Measurements from ENCODE around the gene TEAD4. TPM values are rescaled to one million over a fixed set of nuclear protein-coding genes. Genes with fewer than 3 reads are reported as not detected.

TEAD4 gene
- total RNA-seq, 6 experiments from 2014 or later: 0.81 to 8.5 (median 3.0) TPM

DNA sequence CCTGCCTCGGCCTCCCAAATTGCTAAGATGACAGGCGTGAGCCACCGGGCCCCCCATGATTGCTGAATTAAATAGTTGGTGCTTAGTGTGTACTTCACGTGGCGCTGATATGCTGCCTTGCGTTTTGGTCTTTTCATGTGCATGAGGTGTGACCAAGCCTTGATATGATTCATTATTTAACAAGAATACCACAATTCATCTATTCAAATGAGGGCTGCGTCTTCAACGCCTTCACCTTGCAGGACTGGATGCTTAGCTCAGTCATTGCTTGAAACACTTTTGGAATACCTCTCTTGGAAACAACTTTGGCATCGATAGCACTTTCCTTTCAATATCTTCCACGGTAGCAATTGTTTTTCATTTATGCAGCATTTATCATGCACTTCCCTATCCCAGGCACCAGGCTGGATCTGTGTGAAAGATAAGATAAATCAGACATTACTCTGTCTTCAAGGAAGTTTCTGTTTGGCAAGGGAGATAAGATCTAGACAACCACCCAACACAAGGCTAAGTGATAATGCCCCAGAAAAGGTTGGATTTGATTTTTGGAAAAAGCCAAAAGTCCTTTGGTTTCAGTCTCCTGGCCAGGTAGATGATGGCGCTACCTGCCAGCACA lies 1.3 kb upstream of the TEAD4 start:
- no peaks in the 10 kb centered on the region for H3K9me3 ChIP-seq
- DNase-seq (no peak), ATAC-seq (no peak)
- TF ChIP-seq CTCF (IDR thresholded peaks at IDR 0.05): no peak
- no peak overlapping the region for H3K27ac ChIP-seq
- peak overlapping the region in 1 of 3 donors; percentile 51 for H3K4me3 ChIP-seq
- no peaks in the 10 kb centered on the region for H3K36me3 ChIP-seq
- WGBS (ENCODE audit: insufficient coverage, low coverage, low lambda C conversion rate, missing lambda C conversion rate): 45% methylated on average over 5 of the region's 11 CpGs
- H3K4me1 ChIP-seq: peaks cover 0 to 3% (median 0%) of the 10 kb centered on the region in 4 donors
- intact Hi-C loops (cut with DNase I): no loop called here
- H3K27me3 ChIP-seq: no peaks in the 10 kb centered on the region

- Histone ChIP-seq H3K4me1 (peaks cover 0 to 7% (median 0%) of the 10 kb centered on the region in 4 donors), H3K9me3 (no peaks in the 10 kb centered on the region), H3K27me3 (no peaks in the 10 kb centered on the region), H3K4me3 (peak overlapping the region; percentile 35 to 51 (median 38)), H3K27ac (peak overlapping the region in 1 of 3 donors; percentile 46), H3K36me3 (no peaks in the 10 kb centered on the region)
- 0% methylated on average over 8 of the region's 48 CpGs for WGBS (ENCODE audit: insufficient coverage, low coverage, low lambda C conversion rate, missing lambda C conversion rate)
- peak; percentile 59 to 81 (median 72) for ATAC-seq
- intact Hi-C loops (cut with DNase I): no loop called here
- peak in 2 of 3 donors; percentile 50 to 67 for DNase-seq
- TF ChIP-seq POLR2A (IDR thresholded peaks at IDR 0.05) (peak; percentile 20), CTCF (IDR thresholded peaks at IDR 0.05) (no peak)
Measured at GRCh38 chr12:2958432-2959191, 585 bp upstream of the TEAD4 start.

DNA sequence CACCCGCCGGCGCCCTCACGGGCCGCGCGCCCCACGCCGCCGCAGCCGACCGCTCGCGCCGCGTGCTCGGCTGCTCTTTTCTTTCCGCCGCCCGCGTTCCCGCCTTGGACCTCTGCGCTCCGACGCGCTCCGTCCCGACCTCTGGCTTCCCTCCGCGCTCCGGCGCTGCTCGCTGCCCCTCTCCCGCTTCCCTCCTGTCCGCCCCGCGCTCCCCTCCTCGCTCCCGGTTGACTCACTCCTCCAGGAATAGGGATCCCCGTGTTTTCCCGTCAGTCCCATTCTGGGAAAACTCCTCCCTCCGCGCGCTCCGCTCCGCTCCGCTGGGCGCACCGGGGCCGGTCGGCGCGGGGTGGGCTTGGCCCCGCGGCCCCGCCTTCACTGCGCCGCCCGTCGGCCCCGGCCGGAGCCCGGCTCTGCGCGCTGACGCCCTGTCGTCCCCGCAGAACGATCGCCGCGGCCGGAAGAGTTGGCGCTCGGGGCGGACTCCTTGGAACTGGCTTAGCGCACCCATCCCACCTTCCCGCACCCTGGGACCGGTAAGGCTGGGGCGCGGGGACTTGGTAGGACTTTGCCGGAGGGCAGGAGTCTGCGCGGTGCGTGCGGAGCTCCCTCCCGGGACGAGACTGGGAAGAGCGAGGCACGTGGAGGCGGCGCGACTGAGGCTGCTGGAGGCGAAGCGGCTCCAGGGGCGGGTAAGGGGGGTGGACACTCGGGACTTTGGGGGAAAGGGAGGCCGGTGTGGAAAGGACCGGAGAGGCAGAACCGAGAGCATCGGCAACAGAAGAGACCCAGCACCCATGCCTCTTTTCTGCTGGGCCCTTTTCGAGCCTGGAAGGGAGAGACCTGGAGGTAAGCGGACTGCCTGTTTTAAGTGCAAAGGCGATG lies 550 bp downstream of the TEAD4 start:
- Histone ChIP-seq H3K9me3 (no peaks in the 10 kb centered on the region), H3K4me3 (peak overlapping the region; percentile 36 to 51 (median 40)), H3K4me1 (peaks cover 0 to 7% (median 0%) of the 10 kb centered on the region in 4 donors), H3K36me3 (no peaks in the 10 kb centered on the region), H3K27me3 (no peaks in the 10 kb centered on the region), H3K27ac (peak overlapping the region in 2 of 3 donors; percentile 15 to 37)
- intact Hi-C loops (cut with DNase I): no loop called here
- ATAC-seq: peak; percentile 22 to 58 (median 48)
- TF ChIP-seq CTCF (IDR thresholded peaks at IDR 0.05) (no peak), POLR2A (IDR thresholded peaks at IDR 0.05) (peak; percentile 29)
- 5% methylated on average over 8 of the region's 104 CpGs for WGBS (ENCODE audit: insufficient coverage, low coverage, low lambda C conversion rate, missing lambda C conversion rate)
- peak in 2 of 3 donors; percentile 57 to 69 for DNase-seq

- H3K27ac ChIP-seq: peak overlapping the region in 1 of 3 donors; percentile 37
Measured at GRCh38 chr12:2960390-2960956, 1.3 kb downstream of the TEAD4 start.

More at GRCh38 chr12:2960390-2960956, 1.3 kb downstream of the TEAD4 start:
- no peaks in the 10 kb centered on the region for H3K36me3 ChIP-seq
- peaks cover 0 to 7% (median 0%) of the 10 kb centered on the region in 4 donors for H3K4me1 ChIP-seq
- ATAC-seq (no peak), DNase-seq (no peak)
- H3K9me3 ChIP-seq: no peaks in the 10 kb centered on the region
- no peaks in the 10 kb centered on the region for H3K27me3 ChIP-seq
- 17% methylated on average over 15 of the region's 18 CpGs for WGBS (ENCODE audit: insufficient coverage, low coverage, low lambda C conversion rate, missing lambda C conversion rate)
- intact Hi-C loops (cut with DNase I): no loop called here
- peak overlapping the region in 2 of 3 donors; percentile 40 to 51 for H3K4me3 ChIP-seq
- TF ChIP-seq CTCF (IDR thresholded peaks at IDR 0.05) (no peak), POLR2A (IDR thresholded peaks at IDR 0.05) (no peak)
